ENCODE measurements around the gene NOXO1.
"Not testable (repeated sequence)": the region's sequence is repeated elsewhere in the genome, so short reads cannot be mapped to it uniquely, and the experiment has no call there.

The NOXO1 gene

GRCh38 chr16:1977875-1978268, 3.4 kb downstream of the NOXO1 start:
- no peak for DNase-seq

- DNase-seq: no peak
Observed at GRCh38 chr16:1976951-1977874, 4.1 kb downstream of the NOXO1 start.

GRCh38 chr16:1976216-1976520, 5.1 kb downstream of the NOXO1 start:
- DNase-seq: no peak

- DNase-seq: no peak
Observed at GRCh38 chr16:1975432-1976215, 5.6 kb downstream of the NOXO1 start.

- DNase-seq: no peak
Observed at GRCh38 chr16:1974157-1975070, 6.9 kb downstream of the NOXO1 start.

- DNase-seq: no peak
Observed at GRCh38 chr16:1973461-1974156, 7.7 kb downstream of the NOXO1 start.

GRCh38 chr16:1972490-1972877, 8.8 kb downstream of the NOXO1 start:
- no peak for DNase-seq

- DNase-seq: peak; percentile 97
Observed at GRCh38 chr16:1971796-1972489, 9.3 kb downstream of the NOXO1 start, which contains the start of gene TBL3. Gene TBL3 (plus strand): TSS chr16:1972053. CDS start chr16:1972165, 112 bp downstream.

- DNase-seq: no peak
Observed at GRCh38 chr16:1968146-1968953, 12.9 kb downstream of the NOXO1 start.

GRCh38 chr16:1966460-1966859, 14.8 kb downstream of the NOXO1 start, which contains the start of gene RNF151:
Gene RNF151 (plus strand): TSS chr16:1966856. CDS start chr16:1966882, 26 bp downstream.
- no peak for DNase-seq

- DNase-seq: no peak
Observed at GRCh38 chr16:1965396-1966001, 15.8 kb downstream of the NOXO1 start.

GRCh38 chr16:1964506-1965395, 16.5 kb downstream of the NOXO1 start, which contains the start of gene RPS2:
Gene RPS2 (minus strand): TSS chr16:1964826. CDS start chr16:1964625, 201 bp downstream.
- peak; percentile 98 for DNase-seq

GRCh38 chr16:1963806-1964505, 17.3 kb downstream of the NOXO1 start:
- DNase-seq: no peak

GRCh38 chr16:1962161-1963153, 18.8 kb downstream of the NOXO1 start:
- DNase-seq: not testable (repeated sequence)

GRCh38 chr16:1961651-1962067, 19.6 kb downstream of the NOXO1 start:
- DNase-seq: no peak

GRCh38 chr16:1960665-1961630, 20.3 kb downstream of the NOXO1 start:
- no peak for DNase-seq

All from activated gamma-delta T cell treated with Interleukin-2 at 50 U/mL for 16 hours (primary cell).